ENCODE data around the gene CNTNAP2. TPM values are rescaled to one million over a fixed set of nuclear protein-coding genes. Genes with fewer than 3 reads are reported as not detected.
A peak's percentile ranks its signal among the peaks of the same experiment; 100 is the strongest.

The CNTNAP2 gene
- total and polyA plus RNA-seq, 2 of the 8 experiments (the other 6 are each of a cell fraction or from before 2014, with no cell fraction given) = 27.9 to 71.0 TPM

DNA sequence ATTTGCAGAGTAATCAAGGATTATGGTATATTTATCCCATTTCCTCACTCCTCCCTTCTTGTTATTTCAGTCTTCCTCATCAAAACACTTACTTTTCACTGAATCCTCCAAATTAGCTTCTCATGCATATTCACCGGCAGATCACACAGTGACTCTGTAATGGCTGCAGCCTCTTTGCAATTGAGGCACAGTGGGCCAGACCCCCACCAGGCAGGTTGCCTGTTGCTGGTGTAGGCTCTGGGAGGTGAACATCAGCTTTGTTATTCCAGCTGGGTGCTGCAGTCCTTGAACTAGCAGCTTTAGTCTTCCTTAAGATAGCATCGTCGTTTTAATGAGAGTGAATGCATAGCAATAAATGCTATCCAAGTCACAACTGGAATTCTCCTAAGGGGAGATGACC lies 449.3 kb downstream of the CNTNAP2 start:
- WGBS, 2 experiments (ENCODE audit: extremely low coverage in 1 of 2, insufficient coverage in 1 of 2, insufficient read length in 1 of 2, insufficient replicate concordance in 2 of 2, low coverage in 1 of 2, low lambda C conversion rate in 2 of 2, missing lambda C conversion rate in 1 of 2) = 71% methylated on average over 3 of the region's 3 CpGs; no CpG with 5 or more reads in 1 of the 2 experiments
- no peak overlapping the region for H2BK15ac ChIP-seq (ENCODE audit: low read length)
- FAIRE-seq (no peak), DNase-seq (ENCODE audit: low read depth in 1 of 2, low spot score in 2 of 2) (peak in 1 of 2 experiments; percentile 1)
- H3K23ac ChIP-seq (ENCODE audit: insufficient read length) = no peak overlapping the region
- H2BK20ac ChIP-seq (ENCODE audit: low read length) = no peak overlapping the region
- no peak overlapping the region for H3K56ac ChIP-seq (replicated peaks; ENCODE audit: insufficient read length, low read depth, low read length)
- no peak overlapping the region for H2BK120ac ChIP-seq (replicated peaks; ENCODE audit: low read depth, low read length)
- no peaks in the 10 kb centered on the region for H3K79me1 ChIP-seq (ENCODE audit: low read depth, low read length)
- H2BK5ac ChIP-seq (ENCODE audit: low read depth, low read length) = no peak overlapping the region
- H3K14ac ChIP-seq (ENCODE audit: insufficient read length) = no peak overlapping the region
- H3K4me1 ChIP-seq (replicated peaks in 1 of 4; ENCODE audit: control insufficient read depth in 3 of 4, insufficient read depth in 4 of 4, low read length in 3 of 4) = no peaks in the 10 kb centered on the region; a peak in 1 of 7 replicates
- no peaks in the 10 kb centered on the region for H3K23me2 ChIP-seq (ENCODE audit: low read depth, low read length)
- no peaks in the 10 kb centered on the region for H3K9me3 ChIP-seq (ENCODE audit: insufficient read depth in 2 of 2, low read depth in 1 of 2, low read length in 1 of 2)
- ChIA-PET POLR2A (ENCODE audit: partially characterized antibody) (no interaction called here), CTCF (ENCODE audit: partially characterized antibody) (interaction anchor here (1.1 to 1.3 kb wide), 2 partner anchors 12 to 13 kb away, joined by 3 read pairs; no protein-coding TSS in a partner anchor)
- no peak overlapping the region for H4K5ac ChIP-seq (ENCODE audit: insufficient read length, low read depth, low read length)
- 0 out of 2 replicates have a peak overlapping the region, but pooled peaks have one; percentile 28 for H2AFZ ChIP-seq (ENCODE audit: low read length)
- no peaks in the 10 kb centered on the region for H3K79me2 ChIP-seq (ENCODE audit: control insufficient read depth in 1 of 2, insufficient read depth in 2 of 2, low read length in 2 of 2)
- H3K36me3 ChIP-seq (ENCODE audit: control insufficient read depth in 2 of 4, insufficient read depth in 4 of 4, low read length in 3 of 4) = no peaks in the 10 kb centered on the region
- H3K18ac ChIP-seq (ENCODE audit: extremely low read depth, low read length) = no peak overlapping the region
- H4K8ac ChIP-seq (ENCODE audit: extremely low read depth, insufficient read depth, low read length) = no peak overlapping the region
- H3K4me3 ChIP-seq (ENCODE audit: extremely low read depth in 1 of 4, insufficient read depth in 2 of 4, low read depth in 3 of 4, low read length in 4 of 4) = no peak overlapping the region
- no peak overlapping the region for H3K4me2 ChIP-seq (ENCODE audit: insufficient read depth in 1 of 2, low read depth in 2 of 2, low read length in 2 of 2)
- no peak overlapping the region for H4K91ac ChIP-seq (replicated peaks; ENCODE audit: insufficient read length, low read length)
- no peak overlapping the region for H3K9ac ChIP-seq (replicated peaks in 1 of 4; ENCODE audit: extremely low read depth in 1 of 4, low read depth in 3 of 4, low read length in 3 of 4)
- H4K20me1 ChIP-seq (replicated peaks in 1 of 2; ENCODE audit: control insufficient read depth in 1 of 2, insufficient read depth in 2 of 2, low read length in 2 of 2) = no peaks in the 10 kb centered on the region
- H2AK5ac ChIP-seq (ENCODE audit: low read depth, low read length) = no peak overlapping the region
- no peak overlapping the region for H3K4ac ChIP-seq (replicated peaks; ENCODE audit: insufficient read length, low read depth, low read length)
- no peak overlapping the region for H2BK12ac ChIP-seq (ENCODE audit: low read depth, low read length)
- no peak overlapping the region for H3K27ac ChIP-seq (ENCODE audit: low read depth, low read length)
- no peaks in the 10 kb centered on the region for H3K27me3 ChIP-seq (replicated peaks in 1 of 4; ENCODE audit: control insufficient read depth in 3 of 4, extremely low read depth in 1 of 4, insufficient read depth in 3 of 4, low read length in 3 of 4)
- no peak for TF ChIP-seq SIRT6 (IDR thresholded peaks at IDR 0.05; ENCODE audit: low read length)
- TF ChIP-seq, protein P1, sequence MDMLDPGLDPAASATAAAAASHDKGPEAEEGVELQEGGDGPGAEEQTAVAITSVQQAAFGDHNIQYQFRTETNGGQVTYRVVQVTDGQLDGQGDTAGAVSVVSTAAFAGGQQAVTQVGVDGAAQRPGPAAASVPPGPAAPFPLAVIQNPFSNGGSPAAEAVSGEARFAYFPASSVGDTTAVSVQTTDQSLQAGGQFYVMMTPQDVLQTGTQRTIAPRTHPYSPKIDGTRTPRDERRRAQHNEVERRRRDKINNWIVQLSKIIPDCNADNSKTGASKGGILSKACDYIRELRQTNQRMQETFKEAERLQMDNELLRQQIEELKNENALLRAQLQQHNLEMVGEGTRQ (IDR thresholded peaks at IDR 0.05; ENCODE audit: low read length) = no peak
- TF ChIP-seq RNF2 (IDR thresholded peaks at IDR 0.05; ENCODE audit: borderline replicate concordance, low read depth, low read length, missing control alignments, poor library complexity, severe bottlenecking) = no peak
- no peak for TF ChIP-seq NRF1 (IDR thresholded peaks at IDR 0.05; ENCODE audit: low read depth, low read length)
- no peak for TF ChIP-seq SIX5 (IDR thresholded peaks at IDR 0.05; ENCODE audit: low read depth, low read length)
- TF ChIP-seq JUND (IDR thresholded peaks at IDR 0.05; ENCODE audit: low read length) = no peak
- no peak for TF ChIP-seq TAF7 (optimal IDR thresholded peaks at IDR 0.05; ENCODE audit: borderline replicate concordance, low read depth, low read length)
